GM18499 (cell line): ENCODE results near the gene SMIM22.

Experiments
- ATAC-seq: cut with Tn5 transposase; IDR thresholded peaks from one replicate; pipeline ENCODE4 v1.9.1; 2021; ENCODE audit warnings: moderate number of reproducible peaks; ENCODE audit not compliant: insufficient read depth, unreplicated experiment

Gene SMIM22

GRCh38 chr16:4813251-4814003 lies 18.3 kb downstream of the SMIM22 start:
- ATAC-seq, result no peak

- ATAC-seq, result no peak
Observed at GRCh38 chr16:4814046-4814445, 18.9 kb downstream of the SMIM22 start.

- no peak for ATAC-seq
Observed at GRCh38 chr16:4814542-4815173, 19.5 kb downstream of the SMIM22 start.

- ATAC-seq, result no peak
Observed at GRCh38 chr16:4820652-4821051, 25.5 kb downstream of the SMIM22 start.

GRCh38 chr16:4825196-4825595 lies 30.0 kb downstream of the SMIM22 start:
- ATAC-seq, result no peak

GRCh38 chr16:4826526-4826925 lies 31.4 kb downstream of the SMIM22 start:
- ATAC-seq, result no peak

GRCh38 chr16:4826980-4827379 lies 31.8 kb downstream of the SMIM22 start:
- no peak for ATAC-seq

GRCh38 chr16:4828567-4829321 lies 33.6 kb downstream of the SMIM22 start:
- no peak for ATAC-seq

GRCh38 chr16:4830408-4830807 lies 35.2 kb downstream of the SMIM22 start:
- ATAC-seq, result no peak

- ATAC-seq, result no peak
Observed at GRCh38 chr16:4831616-4832015, 36.4 kb downstream of the SMIM22 start.

GRCh38 chr16:4832698-4833343 lies 37.7 kb downstream of the SMIM22 start:
- no peak for ATAC-seq

- no peak for ATAC-seq
Observed at GRCh38 chr16:4833584-4833983, 38.4 kb downstream of the SMIM22 start.

GRCh38 chr16:4836727-4837126 lies 41.6 kb downstream of the SMIM22 start:
- ATAC-seq, result no peak

- ATAC-seq, result no peak
Observed at GRCh38 chr16:4837733-4838501, 42.7 kb downstream of the SMIM22 start.

GRCh38 chr16:4839942-4840341 lies 44.8 kb downstream of the SMIM22 start:
- ATAC-seq, result no peak

GRCh38 chr16:4840984-4841383 lies 45.8 kb downstream of the SMIM22 start:
- no peak for ATAC-seq
